Upper lobe of left lung (tissue), 6 donors: Measurements from ENCODE around the gene CYTL1. TPM values are rescaled to one million over a fixed set of nuclear protein-coding genes. Genes with fewer than 3 reads are reported as not detected.
"Not testable (repeated sequence)": the region's sequence is repeated elsewhere in the genome, so short reads cannot be mapped to it uniquely, and the experiment has no call there.

Source experiments
- ATAC-seq, 2 donors: fragments of 200-7000 bp; cut with Tn5 transposase; one replicate each; pipeline ENCODE4 v1.9.1; 2022; ENCODE audit warnings: mild to moderate bottlenecking in 2 of 2, moderate library complexity in 2 of 2; ENCODE audit not compliant: low FRiP score in 2 of 2
- DNase-seq, 2 donors: peaks; one replicate each; pipeline ENCODE4 v3.0.0-alpha.2; 2019 to 2020
- H3K27ac ChIP-seq, 4 donors: fragments of 200-600 bp; sonication (generic); one replicate each; pipeline ENCODE4 v1.5.1; 2016 to 2019
- H3K27me3 ChIP-seq, 4 donors: fragments of 200-600 bp; sonication (generic); one replicate each; pipeline ENCODE4 v1.5.1; 2017 to 2019
- H3K36me3 ChIP-seq, 4 donors: fragments of 200-600 bp; sonication (generic); one replicate each; pipeline ENCODE4 v1.5.1; 2016 to 2019
- H3K4me1 ChIP-seq, 4 donors: fragments of 200-600 bp; sonication (generic); one replicate each; pipeline ENCODE4 v1.5.1; 2018 to 2019
- H3K4me3 ChIP-seq, 4 donors: fragments of 200-600 bp; sonication (generic); one replicate each; pipeline ENCODE4 v1.5.1; 2017 to 2019; ENCODE audit warnings: mild to moderate bottlenecking in 2 of 4, moderate library complexity in 1 of 4
- H3K9me3 ChIP-seq, 4 donors: fragments of 200-600 bp; sonication (generic); one replicate each; pipeline ENCODE4 v1.5.1; 2018 to 2019
- EP300 ChIP-seq, 4 donors: sonication (generic); formaldehyde crosslinking; IDR thresholded peaks; one replicate each; pipeline ENCODE4 v1.5.1; 2017; ENCODE audit warnings: antibody characterized with exemption in 4 of 4, control low read depth in 2 of 4
- POLR2A ChIP-seq, 4 donors: fragments of 450-650 bp; IDR thresholded peaks; one replicate each; pipeline ENCODE4 v1.5.1; 2016 to 2017; ENCODE audit warnings: antibody characterized with exemption in 4 of 4, mild to moderate bottlenecking in 2 of 4
- POLR2AphosphoS5 ChIP-seq, 2 donors: sonication (generic); formaldehyde crosslinking; IDR thresholded peaks; one replicate each; pipeline ENCODE4 v1.5.1; 2017; ENCODE audit warnings: antibody characterized with exemption in 2 of 2
- WGBS, 2 donors: methylation state at CpG; one replicate each; pipeline ENCODE4 v1.1.5; 2017 to 2018; 5-methylcytosine and 5-hydroxymethylcytosine counted together
- total RNA-seq, 6 donors: library from RNA; depleted of rRNA in 4 of 6; stranded (reverse); fragments of >200 nt in 4 of 6; gene quantifications; one replicate each; pipeline versions ENCODE4 v1.1.0 to v1.2.1, GENCODE V29; 2016 to 2021
- TF ChIP-seq, protein P1 (sequence below), 6 experiments: fragments of 450-650 bp in 4 of 6; fragments of 200-600 bp in 2 of 6; sonication (generic) in 2 of 6; IDR thresholded peaks; one replicate each; pipeline ENCODE4 v1.5.1; 2016 to 2019; ENCODE audit warnings: antibody characterized with exemption in 6 of 6
- donor health status: DM: no; HTN: no; CAD: no; lungs with moderate emphysema.
- donor health status: DM: no; HTN: yes; CAD: no; lungs with severe emphysema.

CYTL1 gene
- total RNA-seq, 6 donors from 2014 or later: 0.61 to 3.1 (median 0.97) TPM; not detected in 3

DNA sequence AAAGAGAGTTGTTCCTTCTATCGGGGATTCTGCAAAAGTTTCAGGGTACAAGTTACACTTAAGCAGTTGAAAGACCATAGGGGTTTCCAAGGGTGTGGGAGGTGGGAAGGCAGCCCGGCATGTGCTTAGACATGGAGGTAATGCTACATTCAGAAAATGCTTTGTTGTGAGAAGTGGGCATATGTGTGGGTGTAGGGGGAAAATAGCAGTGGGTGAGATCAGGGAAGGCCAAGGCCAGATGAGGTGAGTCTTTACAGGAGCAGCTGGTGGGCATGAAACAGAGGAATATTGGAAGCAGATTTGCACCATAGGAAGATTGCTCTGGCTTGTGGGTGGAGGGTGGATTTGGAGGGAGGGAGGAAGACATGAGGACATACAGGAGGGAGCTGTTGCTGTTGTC, 8.3 kb downstream of the CYTL1 start:
- WGBS, 2 donors: 86 to 88% methylated on average over 2 of the region's 2 CpGs
- Histone ChIP-seq H3K4me1 (no peaks in the 10 kb centered on the region), H3K4me3 (no peak overlapping the region), H3K9me3 (no peaks in the 10 kb centered on the region), H3K36me3 (no peaks in the 10 kb centered on the region), H3K27ac (no peak overlapping the region), H3K27me3 (no peaks in the 10 kb centered on the region)
- ATAC-seq: no peak
- TF ChIP-seq POLR2AphosphoS5 (IDR thresholded peaks at IDR 0.05) (no peak), POLR2A (IDR thresholded peaks at IDR 0.05) (no peak), EP300 (IDR thresholded peaks at IDR 0.05) (no peak)
- TF ChIP-seq, protein P1, sequence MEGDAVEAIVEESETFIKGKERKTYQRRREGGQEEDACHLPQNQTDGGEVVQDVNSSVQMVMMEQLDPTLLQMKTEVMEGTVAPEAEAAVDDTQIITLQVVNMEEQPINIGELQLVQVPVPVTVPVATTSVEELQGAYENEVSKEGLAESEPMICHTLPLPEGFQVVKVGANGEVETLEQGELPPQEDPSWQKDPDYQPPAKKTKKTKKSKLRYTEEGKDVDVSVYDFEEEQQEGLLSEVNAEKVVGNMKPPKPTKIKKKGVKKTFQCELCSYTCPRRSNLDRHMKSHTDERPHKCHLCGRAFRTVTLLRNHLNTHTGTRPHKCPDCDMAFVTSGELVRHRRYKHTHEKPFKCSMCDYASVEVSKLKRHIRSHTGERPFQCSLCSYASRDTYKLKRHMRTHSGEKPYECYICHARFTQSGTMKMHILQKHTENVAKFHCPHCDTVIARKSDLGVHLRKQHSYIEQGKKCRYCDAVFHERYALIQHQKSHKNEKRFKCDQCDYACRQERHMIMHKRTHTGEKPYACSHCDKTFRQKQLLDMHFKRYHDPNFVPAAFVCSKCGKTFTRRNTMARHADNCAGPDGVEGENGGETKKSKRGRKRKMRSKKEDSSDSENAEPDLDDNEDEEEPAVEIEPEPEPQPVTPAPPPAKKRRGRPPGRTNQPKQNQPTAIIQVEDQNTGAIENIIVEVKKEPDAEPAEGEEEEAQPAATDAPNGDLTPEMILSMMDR (IDR thresholded peaks at IDR 0.05): no peak
- no peak for DNase-seq

- TF ChIP-seq POLR2AphosphoS5 (IDR thresholded peaks at IDR 0.05): no peak
- TF ChIP-seq, protein P1 (IDR thresholded peaks at IDR 0.05): no peak
- TF ChIP-seq POLR2A (IDR thresholded peaks at IDR 0.05): no peak
- no peak for TF ChIP-seq EP300 (IDR thresholded peaks at IDR 0.05)
- no peak overlapping the region for H3K4me3 ChIP-seq
- no peaks in the 10 kb centered on the region for H3K36me3 ChIP-seq
- WGBS, 2 donors: 71 to 91% methylated on average over 3 of the region's 3 CpGs
- H3K9me3 ChIP-seq: no peaks in the 10 kb centered on the region
- no peaks in the 10 kb centered on the region for H3K4me1 ChIP-seq
- no peak overlapping the region for H3K27ac ChIP-seq
- ATAC-seq: no peak
- DNase-seq: no peak
- no peaks in the 10 kb centered on the region for H3K27me3 ChIP-seq
Observed at GRCh38 chr4:5009796-5010195, 9.5 kb downstream of the CYTL1 start.

GRCh38 chr4:5006932-5007331, 12.3 kb downstream of the CYTL1 start:
- not testable (repeated sequence) for H3K36me3 ChIP-seq, DNase-seq, H3K9me3 ChIP-seq, H3K4me3 ChIP-seq, ATAC-seq, H3K27ac ChIP-seq, H3K27me3 ChIP-seq, H3K4me1 ChIP-seq
- 81 to 83% methylated on average over 11 of the region's 11 CpGs for WGBS, 2 donors

DNA sequence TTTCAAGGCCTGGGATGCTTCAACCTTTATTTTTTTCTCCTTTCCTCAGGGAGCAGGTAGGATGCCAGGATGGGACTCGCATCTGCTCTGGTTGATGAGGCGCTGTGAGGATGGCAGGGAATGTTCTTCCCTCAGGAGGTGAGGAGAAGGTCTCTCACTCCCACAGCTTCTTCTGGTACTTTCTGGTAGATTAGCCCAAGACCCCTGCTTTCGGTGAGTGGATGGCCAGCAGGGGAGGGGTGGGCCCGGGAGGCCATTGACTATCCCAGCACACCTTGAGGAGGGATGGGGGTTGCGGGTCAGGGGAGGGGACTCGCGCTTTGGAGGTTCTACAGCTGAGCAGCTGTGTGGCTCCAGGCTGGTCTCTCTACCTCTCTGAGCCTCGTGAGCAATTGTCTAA, 14.8 kb downstream of the CYTL1 start:
- H3K4me3 ChIP-seq: no peak overlapping the region
- no peak for ATAC-seq
- 87 to 100% methylated on average over 2 to 8 of the region's 8 CpGs for WGBS, 2 donors
- H3K9me3 ChIP-seq: no peaks in the 10 kb centered on the region
- H3K36me3 ChIP-seq: no peaks in the 10 kb centered on the region
- no peak for DNase-seq
- H3K27ac ChIP-seq: no peak overlapping the region
- TF ChIP-seq EP300 (IDR thresholded peaks at IDR 0.05): no peak
- no peak for TF ChIP-seq POLR2AphosphoS5 (IDR thresholded peaks at IDR 0.05)
- peaks cover 0 to 3% (median 0%) of the 10 kb centered on the region in 4 donors for H3K27me3 ChIP-seq
- H3K4me1 ChIP-seq: no peaks in the 10 kb centered on the region

DNA sequence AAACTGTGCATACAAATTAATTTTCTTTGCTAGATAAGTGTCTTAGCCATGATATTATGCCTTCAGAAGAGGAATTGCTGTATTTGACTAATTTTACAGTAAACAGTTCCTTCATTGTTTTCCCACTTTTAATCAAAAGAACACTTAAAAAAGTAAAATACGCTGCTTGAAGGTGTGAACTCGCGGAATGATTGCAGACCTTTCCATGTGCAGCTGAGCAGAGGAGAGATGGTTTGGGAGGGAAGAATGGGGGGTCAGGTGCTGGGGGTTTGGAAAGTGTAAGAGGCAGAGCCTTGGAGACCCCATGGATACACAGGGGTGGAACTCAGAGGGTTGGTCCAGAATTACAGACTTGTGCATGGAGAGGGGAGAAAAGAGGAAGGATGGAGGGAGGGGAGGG, 15.3 kb downstream of the CYTL1 start:
- Histone ChIP-seq H3K4me1 (no peaks in the 10 kb centered on the region), H3K27me3 (peaks cover 0 to 3% (median 0%) of the 10 kb centered on the region in 4 donors), H3K4me3 (no peak overlapping the region), H3K36me3 (no peaks in the 10 kb centered on the region), H3K27ac (no peak overlapping the region), H3K9me3 (no peaks in the 10 kb centered on the region)
- no peak for TF ChIP-seq POLR2AphosphoS5 (IDR thresholded peaks at IDR 0.05)
- TF ChIP-seq POLR2A (IDR thresholded peaks at IDR 0.05): no peak
- WGBS, 2 donors: 75 to 83% methylated on average over 3 of the region's 3 CpGs
- ATAC-seq (no peak), DNase-seq (no peak)

DNA sequence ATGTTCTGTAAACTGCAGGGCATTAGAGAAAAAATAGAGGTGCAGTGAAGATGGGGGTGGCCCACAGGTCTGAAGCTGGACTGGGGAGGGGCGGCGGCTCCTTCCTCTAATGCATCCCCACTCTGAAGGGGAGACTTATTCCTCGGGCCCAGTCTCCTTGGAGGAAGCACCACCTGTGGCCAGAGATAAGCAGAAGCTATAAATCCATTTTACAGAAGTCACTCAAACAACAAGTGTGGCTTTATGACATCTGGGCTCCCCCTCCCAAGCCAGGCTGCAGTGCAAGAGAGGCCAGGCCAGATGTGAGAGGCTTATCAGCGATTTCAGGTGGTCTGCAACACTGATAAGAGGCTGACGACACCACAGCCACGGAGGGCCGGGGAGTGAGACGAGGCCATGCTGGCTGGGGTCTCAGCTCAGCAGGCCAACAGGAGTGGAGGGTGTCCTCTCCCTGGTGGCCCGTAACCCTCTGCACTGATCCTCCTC, 15.8 kb downstream of the CYTL1 start:
- Histone ChIP-seq H3K36me3 (no peaks in the 10 kb centered on the region), H3K27ac (no peak overlapping the region), H3K4me3 (no peak overlapping the region), H3K27me3 (peaks cover 0 to 3% (median 0%) of the 10 kb centered on the region in 4 donors), H3K4me1 (no peaks in the 10 kb centered on the region), H3K9me3 (no peaks in the 10 kb centered on the region)
- ATAC-seq (no peak), DNase-seq (no peak)
- WGBS, 2 donors: 44 to 50% methylated on average over 4 to 8 of the region's 9 CpGs
- TF ChIP-seq, protein P1 (IDR thresholded peaks at IDR 0.05): no peak
- TF ChIP-seq POLR2AphosphoS5 (IDR thresholded peaks at IDR 0.05): no peak
- no peak for TF ChIP-seq EP300 (IDR thresholded peaks at IDR 0.05)
- no peak for TF ChIP-seq POLR2A (IDR thresholded peaks at IDR 0.05)

- not testable (repeated sequence) for H3K9me3 ChIP-seq, ATAC-seq, DNase-seq, H3K4me3 ChIP-seq, H3K36me3 ChIP-seq, H3K4me1 ChIP-seq, H3K27ac ChIP-seq, H3K27me3 ChIP-seq
- 56 to 65% methylated on average over 2 to 6 of the region's 6 CpGs for WGBS, 2 donors
Observed at GRCh38 chr4:5001641-5002040, 17.6 kb downstream of the CYTL1 start.

DNA sequence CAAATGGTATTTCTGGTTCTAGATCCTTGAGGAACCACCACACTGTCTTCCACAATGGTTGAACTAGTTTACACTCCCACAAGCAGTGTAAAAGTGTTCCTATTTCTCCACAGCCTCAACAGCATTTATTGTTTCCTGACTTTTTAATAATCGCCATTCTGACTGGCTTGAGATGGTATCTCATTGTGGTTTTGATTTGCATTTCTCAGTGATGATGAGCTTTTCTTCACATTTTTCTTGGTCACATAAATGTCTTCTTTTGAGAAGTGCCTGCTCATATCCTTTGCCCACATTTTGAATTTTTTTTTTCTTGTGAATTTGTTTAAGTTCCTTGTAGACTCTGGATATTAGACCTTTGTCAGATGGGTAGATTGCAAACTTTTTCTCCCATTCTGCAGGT, 22.3 kb downstream of the CYTL1 start:
- H3K27me3 ChIP-seq, H3K36me3 ChIP-seq, H3K4me3 ChIP-seq, H3K9me3 ChIP-seq, H3K27ac ChIP-seq, ATAC-seq, H3K4me1 ChIP-seq, DNase-seq: not testable (repeated sequence)
- 46 to 57% methylated on average over 1 of the region's 1 CpG for WGBS, 2 donors
